Stimulated activated CD4-positive, alpha-beta T cell treated with anti-CD3 and anti-CD28 coated beads, TNF-alpha, amount 100 ng/mL, for 48 hours (primary cell): ENCODE results near the gene GRK2.
A peak's percentile ranks its signal among the peaks of the same experiment; 100 is the strongest.

Experiments used
- DNase-seq, 3 donors: peaks; one replicate each; pipeline ENCODE4 v3.0.0-alpha.2; 2020; ENCODE audit warnings: low read depth in 3 of 3

GRK2 gene

DNA sequence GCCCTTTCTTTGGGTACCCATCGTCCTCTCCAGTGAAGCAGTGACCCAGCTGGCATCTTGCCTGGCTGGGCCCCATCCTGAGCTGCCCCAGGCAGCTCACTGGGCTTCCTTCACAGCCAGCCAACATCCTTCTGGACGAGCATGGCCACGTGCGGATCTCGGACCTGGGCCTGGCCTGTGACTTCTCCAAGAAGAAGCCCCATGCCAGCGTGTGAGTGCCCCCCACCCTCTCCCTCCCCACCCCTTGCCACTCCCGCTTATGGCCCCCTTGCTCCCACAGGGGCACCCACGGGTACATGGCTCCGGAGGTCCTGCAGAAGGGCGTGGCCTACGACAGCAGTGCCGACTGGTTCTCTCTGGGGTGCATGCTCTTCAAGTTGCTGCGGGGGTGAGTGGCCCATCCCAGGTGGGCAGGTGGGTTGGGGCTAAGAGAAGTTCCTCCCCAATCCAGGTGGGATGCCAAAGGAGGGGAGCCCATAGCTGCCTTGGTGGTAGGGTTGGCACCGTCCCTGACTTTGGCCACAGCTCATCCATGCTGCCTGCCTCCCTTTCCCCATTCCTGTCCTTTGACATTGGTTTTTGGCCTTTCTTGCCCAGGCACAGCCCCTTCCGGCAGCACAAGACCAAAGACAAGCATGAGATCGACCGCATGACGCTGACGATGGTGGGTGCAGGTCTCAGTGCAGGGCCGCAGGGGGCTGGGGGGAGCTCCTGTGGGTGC is 16.0 kb downstream of the GRK2 start:
- no peak for DNase-seq

DNA sequence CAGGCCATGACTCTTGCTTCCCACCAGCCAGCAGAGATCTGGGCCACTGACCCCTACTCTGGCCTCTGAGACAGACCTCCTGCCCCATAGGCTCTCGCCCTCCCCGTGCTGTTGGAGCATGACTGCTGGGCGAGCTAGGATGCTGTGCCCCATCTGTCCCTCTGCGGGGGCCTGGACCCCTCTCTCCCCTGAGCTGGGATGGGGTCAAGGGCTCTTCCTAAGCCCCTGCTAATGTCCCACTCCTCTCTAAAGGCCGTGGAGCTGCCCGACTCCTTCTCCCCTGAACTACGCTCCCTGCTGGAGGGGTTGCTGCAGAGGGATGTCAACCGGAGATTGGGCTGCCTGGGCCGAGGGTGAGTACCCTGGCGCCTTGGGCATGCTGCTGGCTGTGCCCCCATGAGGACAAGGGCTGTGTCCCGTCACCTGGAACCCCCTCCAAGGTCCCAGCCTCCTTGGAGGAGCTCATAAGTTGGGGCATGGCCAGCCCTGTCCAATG is 16.7 kb downstream of the GRK2 start:
- DNase-seq, result no peak

DNA sequence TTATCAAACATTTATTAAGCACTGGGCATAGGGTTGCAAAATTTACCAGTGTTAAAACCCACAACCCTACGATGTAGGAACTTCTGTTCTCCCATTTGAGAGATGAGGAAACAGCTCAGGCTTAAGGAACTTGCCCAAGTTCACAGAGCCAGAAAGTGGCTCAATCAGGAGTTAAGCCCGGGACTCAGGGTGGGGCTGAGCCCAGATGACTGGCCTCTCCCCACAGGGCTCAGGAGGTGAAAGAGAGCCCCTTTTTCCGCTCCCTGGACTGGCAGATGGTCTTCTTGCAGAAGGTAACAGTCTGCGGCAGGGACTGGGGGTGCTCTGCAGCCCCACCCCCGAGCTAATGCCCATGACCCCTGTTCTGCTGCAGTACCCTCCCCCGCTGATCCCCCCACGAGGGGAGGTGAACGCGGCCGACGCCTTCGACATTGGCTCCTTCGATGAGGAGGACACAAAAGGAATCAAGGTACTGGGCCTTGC is 17.2 kb downstream of the GRK2 start:
- no peak for DNase-seq

DNA sequence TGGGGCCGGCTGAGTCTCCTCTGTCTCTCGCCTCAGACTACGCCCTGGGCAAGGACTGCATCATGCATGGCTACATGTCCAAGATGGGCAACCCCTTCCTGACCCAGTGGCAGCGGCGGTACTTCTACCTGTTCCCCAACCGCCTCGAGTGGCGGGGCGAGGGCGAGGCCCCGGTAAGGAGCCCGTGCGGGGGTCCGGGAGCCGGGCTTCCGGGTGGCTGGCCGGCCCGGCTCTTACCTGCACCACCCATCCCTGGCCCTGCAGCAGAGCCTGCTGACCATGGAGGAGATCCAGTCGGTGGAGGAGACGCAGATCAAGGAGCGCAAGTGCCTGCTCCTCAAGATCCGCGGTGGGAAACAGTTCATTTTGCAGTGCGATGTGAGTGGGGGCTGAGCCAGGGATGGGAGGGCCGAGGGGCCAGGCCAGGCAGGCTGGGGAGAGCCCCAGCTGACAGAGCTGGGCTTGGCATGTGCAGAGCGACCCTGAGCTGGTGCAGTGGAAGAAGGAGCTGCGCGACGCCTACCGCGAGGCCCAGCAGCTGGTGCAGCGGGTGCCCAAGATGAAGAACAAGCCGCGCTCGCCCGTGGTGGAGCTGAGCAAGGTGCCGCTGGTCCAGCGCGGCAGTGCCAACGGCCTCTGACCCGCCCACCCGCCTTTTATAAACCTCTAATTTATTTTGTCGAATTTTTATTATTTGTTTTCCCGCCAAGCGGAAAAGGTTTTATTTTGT is 18.7 kb downstream of the GRK2 start:
- DNase-seq, result no peak

DNA sequence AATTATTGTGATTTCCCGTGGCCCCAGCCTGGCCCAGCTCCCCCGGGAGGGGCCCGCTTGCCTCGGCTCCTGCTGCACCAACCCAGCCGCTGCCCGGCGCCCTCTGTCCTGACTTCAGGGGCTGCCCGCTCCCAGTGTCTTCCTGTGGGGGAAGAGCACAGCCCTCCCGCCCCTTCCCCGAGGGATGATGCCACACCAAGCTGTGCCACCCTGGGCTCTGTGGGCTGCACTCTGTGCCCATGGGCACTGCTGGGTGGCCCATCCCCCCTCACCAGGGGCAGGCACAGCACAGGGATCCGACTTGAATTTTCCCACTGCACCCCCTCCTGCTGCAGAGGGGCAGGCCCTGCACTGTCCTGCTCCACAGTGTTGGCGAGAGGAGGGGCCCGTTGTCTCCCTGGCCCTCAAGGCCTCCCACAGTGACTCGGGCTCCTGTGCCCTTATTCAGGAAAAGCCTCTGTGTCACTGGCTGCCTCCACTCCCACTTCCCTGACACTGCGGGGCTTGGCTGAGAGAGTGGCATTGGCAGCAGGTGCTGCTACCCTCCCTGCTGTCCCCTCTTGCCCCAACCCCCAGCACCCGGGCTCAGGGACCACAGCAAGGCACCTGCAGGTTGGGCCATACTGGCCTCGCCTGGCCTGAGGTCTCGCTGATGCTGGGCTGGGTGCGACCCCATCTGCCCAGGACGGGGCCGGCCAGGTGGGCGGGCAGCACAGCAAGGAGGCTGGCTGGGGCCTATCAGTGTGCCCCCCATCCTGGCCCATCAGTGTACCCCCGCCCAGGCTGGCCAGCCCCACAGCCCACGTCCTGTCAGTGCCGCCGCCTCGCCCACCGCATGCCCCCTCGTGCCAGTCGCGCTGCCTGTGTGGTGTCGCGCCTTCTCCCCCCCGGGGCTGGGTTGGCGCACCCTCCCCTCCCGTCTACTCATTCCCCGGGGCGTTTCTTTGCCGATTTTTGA is 19.5 kb downstream of the GRK2 start:
- no peak for DNase-seq

DNA sequence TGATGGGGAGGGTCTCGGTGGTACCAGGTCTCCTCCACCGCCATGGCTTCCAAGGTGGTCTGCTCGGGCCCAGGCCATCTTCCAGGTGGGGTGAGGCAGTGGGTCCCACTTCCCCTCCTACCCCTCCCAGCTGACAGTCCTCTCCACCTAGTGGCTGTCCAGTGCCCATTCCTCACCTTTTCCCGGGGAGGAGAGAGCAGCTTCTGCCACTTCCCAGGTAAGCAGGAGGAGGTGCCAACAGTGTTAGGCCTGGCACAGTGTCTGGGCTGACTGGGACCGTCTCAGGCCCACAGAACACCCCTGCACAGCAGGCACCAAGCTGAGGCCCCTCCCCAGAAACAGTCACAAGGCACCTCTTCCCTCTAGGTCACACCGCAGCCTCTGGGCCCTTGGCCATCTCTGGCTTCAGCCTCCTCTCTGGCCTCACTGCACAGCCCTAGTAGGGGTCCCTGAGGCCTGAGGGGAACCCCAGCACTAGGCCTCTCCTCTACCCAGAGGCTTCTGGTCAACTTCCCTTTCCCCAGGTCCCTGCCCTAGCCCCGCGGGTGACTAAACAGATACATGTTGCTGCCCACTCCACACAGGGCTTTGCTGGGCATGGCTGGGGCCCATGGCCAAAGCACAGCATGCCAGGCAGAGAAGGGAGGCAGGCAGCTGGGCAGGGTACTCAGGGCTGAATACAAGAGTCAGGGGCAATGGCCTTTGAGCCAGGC is 20.5 kb downstream of the GRK2 start:
- DNase-seq, result no peak

DNA sequence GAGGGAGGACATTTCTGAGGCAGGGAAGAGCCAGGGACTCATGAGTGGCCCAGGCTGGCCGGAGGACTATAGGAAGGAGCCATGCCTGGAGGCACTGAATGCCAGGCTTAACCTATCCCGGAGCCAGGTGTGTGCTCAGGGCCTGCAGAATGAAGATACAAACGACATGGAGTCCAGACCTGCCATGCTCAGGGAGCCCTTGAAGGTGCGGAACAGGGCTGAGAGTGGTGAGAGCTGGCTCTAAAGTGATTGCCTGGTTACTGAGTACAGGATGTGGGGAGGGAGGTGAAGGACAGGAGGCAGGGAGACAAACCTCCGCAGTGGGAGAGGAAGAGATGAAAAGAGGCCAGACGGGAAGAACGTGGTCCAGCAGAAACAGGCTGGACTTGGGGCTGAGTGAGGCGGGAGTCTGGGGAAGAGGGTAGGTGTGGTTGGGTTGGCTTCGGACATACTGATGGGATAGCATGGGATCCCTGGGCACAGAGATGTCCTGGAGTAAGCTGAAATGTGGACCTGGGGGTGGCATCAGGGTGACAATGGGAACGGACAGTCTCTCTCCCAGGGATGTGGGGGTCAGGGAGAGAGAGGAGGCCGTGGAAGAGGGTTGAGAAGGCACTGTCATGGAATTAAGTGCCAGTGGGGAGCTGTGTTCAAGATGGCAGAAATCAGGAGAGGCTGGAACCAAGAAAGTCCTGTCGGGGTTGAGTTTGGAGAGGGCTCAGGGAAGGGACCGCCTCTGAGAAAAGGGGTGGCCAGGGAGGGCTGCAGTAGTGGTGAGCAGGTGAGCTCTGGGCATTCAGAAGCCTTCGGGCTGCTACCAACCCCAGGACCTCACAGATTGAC is 21.3 kb downstream of the GRK2 start:
- no peak for DNase-seq

DNA sequence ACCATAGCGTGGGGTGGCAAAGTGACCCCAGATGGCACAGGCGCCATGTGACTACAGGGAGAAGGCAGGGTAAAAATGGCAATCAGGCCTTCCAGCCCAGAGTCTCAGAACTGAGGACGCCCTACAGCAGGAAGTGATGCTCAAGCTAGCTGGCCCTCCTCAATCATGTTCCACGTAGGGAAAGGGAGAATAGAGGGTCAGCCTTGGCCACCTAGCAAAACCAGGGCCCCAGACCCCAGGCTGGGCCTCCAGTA is 21.9 kb downstream of the GRK2 start:
- DNase-seq, result no peak

DNA sequence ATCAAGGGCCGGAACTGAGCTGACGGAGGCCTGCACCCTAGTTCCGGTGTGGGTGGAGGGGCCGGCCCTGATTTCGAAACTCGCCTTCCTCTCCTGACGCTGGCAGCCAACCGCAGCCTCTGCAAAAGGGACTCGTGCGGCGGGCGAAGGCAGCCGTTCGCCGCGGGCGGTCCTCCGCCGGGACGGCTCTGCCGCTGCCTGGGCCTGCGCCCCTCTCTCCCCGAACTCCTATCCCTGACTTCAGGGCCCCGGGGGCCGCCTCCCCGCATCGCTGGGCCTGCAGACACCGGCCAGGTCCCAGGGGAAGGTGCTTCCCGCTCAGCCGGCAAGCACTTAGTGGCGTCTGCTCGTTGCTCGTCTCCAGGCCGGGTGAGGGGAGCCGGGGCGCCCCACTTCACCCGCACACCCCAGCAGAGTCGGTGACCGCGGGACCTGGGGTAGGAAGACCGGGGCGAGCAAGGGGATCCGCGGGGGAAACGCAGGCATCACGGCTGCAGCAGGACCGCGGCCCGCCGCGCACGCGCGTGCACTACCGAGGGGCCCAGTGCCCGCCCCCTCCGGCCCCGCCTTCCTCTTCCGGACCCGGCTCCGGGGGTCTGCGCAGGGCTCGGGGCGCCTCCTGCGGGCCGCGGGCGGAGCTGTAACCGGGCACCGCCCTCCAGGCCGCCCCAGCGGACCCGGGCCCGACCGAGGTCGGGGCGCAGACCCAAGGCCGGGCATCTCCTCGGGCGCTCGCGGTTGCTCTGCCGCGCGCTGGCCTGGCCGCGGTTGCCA is 22.4 kb downstream of the GRK2 start:
- peak; percentile 78 to 85 (median 80) for DNase-seq

DNA sequence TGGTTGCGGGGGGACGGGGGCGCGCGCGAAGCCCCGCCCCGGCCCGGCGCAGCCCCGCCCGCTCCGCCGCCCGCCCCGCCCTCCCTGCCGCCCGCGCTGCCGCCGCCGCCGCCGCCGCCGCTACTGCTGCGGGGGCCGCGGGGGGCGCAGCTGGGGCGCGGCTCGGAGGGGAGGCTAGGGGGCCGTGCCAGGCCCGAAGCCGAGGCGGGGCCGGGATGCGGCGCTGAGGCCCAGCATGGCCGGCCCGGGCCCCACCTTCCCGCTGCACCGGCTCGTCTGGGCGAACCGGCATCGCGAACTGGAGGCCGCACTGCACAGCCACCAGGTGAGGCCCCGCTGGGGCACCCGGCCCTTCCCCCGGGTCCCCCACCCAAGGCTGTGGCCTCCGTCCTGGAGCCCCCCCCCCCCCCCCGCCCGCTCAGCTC is 23.0 kb downstream of the GRK2 start, which contains the start of gene ANKRD13D:
TSS of gene ANKRD13D (plus strand) at position 78 of the 425 bp plus-strand sequence. CDS start at position 236, 158 bp downstream.
- no peak for DNase-seq

DNA sequence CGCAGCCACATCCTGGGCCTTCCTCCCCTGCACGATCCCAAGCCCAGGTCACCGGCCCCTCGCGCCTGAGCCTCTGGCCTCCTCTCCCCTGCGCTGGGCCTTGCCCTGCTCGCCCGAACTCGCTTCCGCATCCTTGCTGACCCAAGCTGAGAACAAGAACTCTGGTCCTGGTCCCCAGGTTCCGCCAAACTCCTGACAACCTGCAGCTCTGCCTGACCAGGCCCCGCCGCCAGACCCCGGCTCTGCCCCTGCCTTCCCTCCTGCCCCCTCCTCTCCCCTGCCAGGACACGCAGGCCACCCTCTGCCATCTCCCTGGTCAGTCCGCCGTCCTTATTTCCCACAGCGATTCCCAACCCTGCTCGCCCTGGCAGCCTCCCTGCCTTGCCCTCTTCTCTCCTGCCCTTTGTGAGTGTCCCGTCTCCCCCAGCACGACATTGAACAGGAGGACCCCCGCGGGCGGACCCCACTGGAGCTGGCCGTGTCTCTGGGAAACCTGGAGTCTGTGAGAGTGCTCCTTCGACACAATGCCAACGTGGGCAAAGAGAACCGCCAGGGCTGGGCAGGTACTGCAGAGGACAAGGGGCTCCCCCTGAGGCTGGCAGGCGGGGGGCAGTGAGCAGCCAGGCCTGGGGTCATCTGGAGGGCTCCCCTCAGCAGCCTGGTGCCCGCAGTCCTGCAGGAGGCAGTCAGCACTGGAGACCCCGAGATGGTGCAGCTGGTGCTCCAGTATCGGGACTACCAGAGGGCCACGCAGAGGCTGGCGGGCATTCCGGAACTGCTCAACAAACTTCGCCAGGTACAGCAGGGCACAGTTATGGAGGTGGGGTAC is 23.6 kb downstream of the GRK2 start:
- no peak for DNase-seq

DNA sequence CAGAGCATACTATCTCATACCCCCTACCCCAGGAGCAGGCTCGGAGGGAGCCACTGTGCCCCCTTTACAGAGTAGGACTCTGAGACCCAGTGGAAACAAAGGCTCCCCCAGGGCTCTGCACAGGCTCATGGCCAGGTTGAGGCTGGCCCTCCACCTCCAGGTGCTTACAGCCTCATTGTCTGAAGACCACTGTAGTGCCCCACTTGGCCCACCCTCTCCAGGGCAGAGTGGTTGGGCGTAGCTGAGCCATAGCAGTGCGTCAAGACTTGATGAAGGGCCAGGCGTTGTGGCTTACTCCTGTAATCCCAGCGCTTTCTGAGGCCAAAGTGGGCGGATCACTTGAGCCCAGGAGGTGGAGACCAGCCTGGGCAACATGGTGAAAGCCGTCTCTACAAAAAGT is 24.5 kb downstream of the GRK2 start:
- DNase-seq, result no peak

DNA sequence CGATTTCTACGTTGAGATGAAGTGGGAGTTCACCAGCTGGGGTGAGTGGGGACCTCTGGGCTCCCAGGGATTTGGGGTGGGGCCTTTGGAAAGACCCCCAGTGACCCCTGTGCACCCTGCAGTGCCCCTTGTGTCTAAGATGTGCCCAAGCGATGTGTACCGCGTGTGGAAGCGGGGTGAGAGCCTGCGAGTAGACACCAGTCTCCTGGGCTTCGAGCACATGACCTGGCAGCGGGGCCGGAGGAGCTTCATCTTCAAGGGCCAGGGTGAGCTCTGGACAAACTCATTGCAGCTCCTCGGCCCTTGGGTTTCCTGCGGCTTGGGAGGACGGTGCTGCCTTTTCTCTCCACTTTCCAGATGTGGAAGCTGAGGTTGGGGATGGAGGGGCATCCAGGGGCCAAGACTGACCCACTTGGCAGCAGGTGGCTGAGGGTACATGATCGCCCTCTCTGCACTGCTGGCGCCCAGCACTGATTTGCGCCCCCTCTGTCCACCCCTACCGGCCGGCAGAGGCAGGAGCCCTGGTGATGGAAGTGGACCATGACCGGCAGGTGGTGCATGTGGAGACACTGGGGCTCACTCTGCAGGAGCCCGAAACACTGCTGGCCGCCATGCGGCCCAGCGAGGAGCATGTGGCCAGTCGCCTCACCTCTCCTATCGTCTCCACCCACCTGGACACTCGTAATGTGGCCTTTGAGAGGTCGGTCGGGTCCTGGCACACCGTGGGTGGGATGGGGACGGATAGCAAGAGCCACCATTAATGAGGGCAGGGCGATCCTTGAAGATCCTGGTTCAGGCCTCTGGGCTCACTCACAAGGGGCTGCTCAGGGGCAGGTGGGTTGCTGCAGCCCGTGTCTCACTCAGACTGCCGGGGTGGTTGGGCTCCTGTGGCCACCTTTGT is 25.5 kb downstream of the GRK2 start:
- no peak for DNase-seq

DNA sequence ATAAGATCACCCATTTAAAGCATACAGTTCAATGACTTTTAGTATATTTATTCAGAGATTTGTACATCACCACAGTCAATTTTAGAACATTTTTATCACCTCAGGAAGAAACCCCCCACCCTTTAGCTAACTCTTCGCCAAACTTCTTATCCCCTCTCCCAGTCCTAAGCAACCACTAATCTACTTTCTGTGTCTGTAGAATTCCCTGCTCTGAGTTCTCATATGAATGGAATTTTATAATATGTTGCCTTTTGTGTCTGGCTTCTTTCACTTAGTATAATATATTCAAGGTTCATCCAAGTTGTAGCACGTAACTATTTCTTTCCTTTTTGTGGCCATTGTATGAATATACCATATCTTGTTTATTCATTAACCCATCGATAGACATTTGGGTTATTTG is 26.4 kb downstream of the GRK2 start:
- DNase-seq, result no peak

DNA sequence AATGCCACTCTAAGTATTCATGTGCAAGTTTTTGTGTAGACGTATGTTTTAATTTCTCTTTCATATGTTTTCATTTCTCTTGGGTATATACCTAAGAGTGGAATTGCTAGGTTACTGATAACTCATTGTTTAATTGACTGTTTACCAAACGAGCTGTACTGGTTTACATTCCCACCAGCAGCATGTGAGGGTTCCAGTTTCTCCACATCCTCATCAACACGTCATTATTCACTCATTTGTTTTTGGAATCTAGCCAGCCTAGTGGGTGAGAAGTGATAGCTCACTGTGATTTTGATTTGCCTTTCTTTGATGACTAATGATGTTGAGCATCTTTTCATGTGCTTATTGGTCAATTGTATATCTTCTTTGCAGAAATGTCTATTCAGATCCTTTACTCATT is 26.8 kb downstream of the GRK2 start:
- DNase-seq, result no peak

DNA sequence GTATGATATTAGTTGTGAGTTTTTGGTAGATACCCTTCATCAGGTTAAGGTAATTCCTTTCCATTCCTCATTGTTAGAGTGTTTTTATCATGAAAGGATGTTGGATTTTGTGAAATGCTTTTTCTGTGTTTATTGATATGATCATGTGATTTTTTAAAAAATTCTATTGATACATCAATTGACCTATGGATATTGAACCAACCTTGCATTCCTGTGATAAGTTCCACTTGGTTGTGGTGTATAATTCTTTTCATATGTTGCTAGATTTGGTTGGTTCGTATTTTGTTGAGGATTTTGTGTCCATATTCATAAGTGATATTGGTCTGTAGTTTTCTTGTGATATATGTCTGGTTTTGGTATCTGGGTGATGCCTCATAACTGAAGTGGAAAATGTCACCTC is 29.6 kb downstream of the GRK2 start:
- DNase-seq, result no peak

DNA sequence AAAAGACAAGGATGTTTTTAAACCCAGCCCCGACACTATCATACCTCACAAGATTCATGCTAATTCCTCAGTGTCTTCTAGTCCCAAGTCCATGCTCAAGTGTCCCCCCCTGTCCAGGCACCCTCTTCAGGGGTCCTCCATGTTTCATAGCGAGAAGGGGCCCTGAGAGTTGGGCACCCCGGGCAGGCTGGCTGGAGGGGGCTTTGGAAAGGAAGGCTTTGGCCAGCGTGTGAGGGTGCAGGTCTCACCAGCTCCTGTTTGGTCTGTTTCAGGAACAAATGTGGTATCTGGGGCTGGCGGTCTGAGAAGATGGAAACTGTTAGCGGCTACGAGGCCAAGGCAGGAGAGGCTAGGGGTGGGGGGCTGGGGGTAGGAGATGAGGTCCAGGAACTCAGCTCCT is 32.5 kb downstream of the GRK2 start:
- no peak for DNase-seq
